IgD-negative memory B cell (primary cell): Measurements from ENCODE around the gene ADAM29. TPM values are rescaled to one million over a fixed set of nuclear protein-coding genes. Genes with fewer than 3 reads are reported as not detected.
"Not testable (repeated sequence)": the region's sequence is repeated elsewhere in the genome, so short reads cannot be mapped to it uniquely, and the experiment has no call there.

Experiments used
- H3K27ac Mint-ChIP-seq, 3 donors: one replicate each; pipeline ENCODE4 v1.8.0; 2020 to 2022; ENCODE audit warnings: mild to moderate bottlenecking in 3 of 3, mixed read lengths in 3 of 3, moderate library complexity in 1 of 3
- H3K27me3 Mint-ChIP-seq: one replicate; pipeline ENCODE4 v1.8.0; 2021; ENCODE audit warnings: mixed read lengths
- H3K36me3 Mint-ChIP-seq: one replicate; pipeline ENCODE4 v1.8.0; 2020; ENCODE audit warnings: mild to moderate bottlenecking, mixed read lengths
- H3K4me1 Mint-ChIP-seq, 3 donors: one replicate each; pipeline ENCODE4 v1.8.0; 2020 to 2022; ENCODE audit warnings: mixed read lengths in 3 of 3, mild to moderate bottlenecking in 1 of 3
- H3K4me3 Mint-ChIP-seq, 4 donors: one replicate each; pipeline ENCODE4 v1.8.0; 2020 to 2022; ENCODE audit warnings: mild to moderate bottlenecking in 4 of 4, mixed read lengths in 4 of 4, moderate library complexity in 3 of 4
- H3K9me3 Mint-ChIP-seq, 3 donors: one replicate each; pipeline ENCODE4 v1.8.0; 2020 to 2021; ENCODE audit warnings: mixed read lengths in 3 of 3, mild to moderate bottlenecking in 1 of 3
- polyA plus RNA-seq: library from polyadenylated mRNA; unstranded; fragments of 300-500 nt; fragmentation: Illumina TruSeq; gene quantifications from one replicate; pipeline ENCODE4 v1.2.3, GENCODE V29; 2021

ADAM29 gene
- 0.59 TPM for polyA plus RNA-seq

GRCh38 chr4:174918058-174918457, at the start of gene ADAM29:
TSS of gene ADAM29 (plus strand) at chr4:174918358. CDS start at chr4:174975526, 57,168 bp downstream.
- Mint-ChIP-seq H3K36me3 (peaks cover 1% of the 10 kb centered on the region), H3K9me3 (peaks cover 0 to 8% (median 4%) of the 10 kb centered on the region in 3 donors), H3K27ac (no peak within 1 kb of the TSS)

DNA sequence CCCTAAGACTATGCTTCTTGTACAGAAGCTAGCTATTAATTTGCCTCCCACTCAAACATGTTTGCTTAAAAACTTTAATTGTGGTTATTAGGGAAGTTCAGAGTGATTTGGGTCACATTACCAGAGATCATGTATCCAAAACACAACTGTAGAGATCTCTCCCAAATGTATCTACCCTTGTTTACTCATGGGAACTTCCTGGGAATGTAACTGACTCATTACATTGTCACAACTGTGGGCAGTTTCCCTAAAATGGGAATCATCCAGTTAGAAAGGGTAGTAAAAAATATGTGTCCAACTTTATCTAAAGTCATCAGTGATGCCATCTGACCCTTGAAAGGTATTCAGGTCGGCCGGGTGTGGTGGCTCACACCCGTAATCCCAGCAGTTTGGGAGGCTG, 48.8 kb upstream of the ADAM29 start:
- H3K9me3 Mint-ChIP-seq, result peaks cover 0 to 13% (median 4%) of the 10 kb centered on the region in 3 donors
- H3K27ac Mint-ChIP-seq, result no peak overlapping the region
- H3K4me3 Mint-ChIP-seq, result no peak overlapping the region

More at GRCh38 chr4:174918058-174918457, at the start of gene ADAM29:
- H3K4me3 Mint-ChIP-seq, result peak within 1 kb of the TSS in 1 of 4 donors; percentile 4
- H3K4me1 Mint-ChIP-seq, result peaks cover 6 to 17% (median 8%) of the 10 kb centered on the region in 3 donors
- H3K27me3 Mint-ChIP-seq, result no peaks in the 10 kb centered on the region

DNA sequence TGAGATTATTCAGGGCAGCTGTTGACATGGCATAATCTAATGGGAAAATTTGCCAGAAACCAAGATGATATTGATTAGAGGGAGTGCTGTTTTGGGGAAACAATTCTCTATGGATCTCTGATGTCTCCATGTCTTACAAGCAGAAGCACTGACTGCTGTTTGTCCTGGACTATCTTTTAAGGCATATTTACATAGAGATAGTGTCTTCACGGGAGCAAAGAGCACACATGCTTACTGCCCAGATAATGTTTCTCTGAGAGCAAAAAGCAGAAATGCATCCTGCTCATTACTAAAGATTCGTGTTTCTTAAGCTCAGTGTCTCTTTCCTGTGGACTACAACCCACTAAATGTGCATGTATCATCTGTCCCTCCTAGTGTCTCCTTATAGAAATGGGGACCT, 47.8 kb upstream of the ADAM29 start:
- peaks cover 12 to 15% (median 13%) of the 10 kb centered on the region in 3 donors for H3K4me1 Mint-ChIP-seq
- no peak overlapping the region for H3K27ac Mint-ChIP-seq
- H3K36me3 Mint-ChIP-seq, result peaks cover 2% of the 10 kb centered on the region
- H3K9me3 Mint-ChIP-seq, result peaks cover 0 to 10% (median 0%) of the 10 kb centered on the region in 3 donors
- no peaks in the 10 kb centered on the region for H3K27me3 Mint-ChIP-seq
- no peak overlapping the region for H3K4me3 Mint-ChIP-seq

More for the DNA sequence above, 48.8 kb upstream of the ADAM29 start:
- Mint-ChIP-seq H3K4me1 (peaks cover 5 to 10% (median 6%) of the 10 kb centered on the region in 3 donors), H3K36me3 (peaks cover 2% of the 10 kb centered on the region), H3K27me3 (no peaks in the 10 kb centered on the region)

- peaks cover 14 to 18% (median 15%) of the 10 kb centered on the region in 3 donors for H3K4me1 Mint-ChIP-seq
- H3K27ac Mint-ChIP-seq, result no peak overlapping the region
- peaks cover 0 to 3% (median 0%) of the 10 kb centered on the region in 3 donors for H3K9me3 Mint-ChIP-seq
- H3K27me3 Mint-ChIP-seq, result no peaks in the 10 kb centered on the region
- H3K36me3 Mint-ChIP-seq, result peaks cover 2% of the 10 kb centered on the region
- peak overlapping the region in 3 of 4 donors; percentile 9 to 52 (median 47) for H3K4me3 Mint-ChIP-seq
Measured at GRCh38 chr4:174871407-174871806, 46.8 kb upstream of the ADAM29 start.

- H3K27me3 Mint-ChIP-seq, H3K27ac Mint-ChIP-seq, H3K9me3 Mint-ChIP-seq, H3K36me3 Mint-ChIP-seq: not testable (repeated sequence)
- Mint-ChIP-seq H3K4me3 (peak overlapping the region in 3 of 4 donors; percentile 19 to 76 (median 75)), H3K4me1 (peaks cover 15 to 19% (median 18%) of the 10 kb centered on the region in 3 donors)
Measured at GRCh38 chr4:174873146-174873545, 45.0 kb upstream of the ADAM29 start.

- H3K9me3 Mint-ChIP-seq, result no peaks in the 10 kb centered on the region
- H3K27me3 Mint-ChIP-seq, result no peaks in the 10 kb centered on the region
- H3K27ac Mint-ChIP-seq, result peak overlapping the region in 1 of 3 donors; percentile 0
- peak overlapping the region in 3 of 4 donors; percentile 75 to 87 (median 76) for H3K4me3 Mint-ChIP-seq
- no peaks in the 10 kb centered on the region for H3K36me3 Mint-ChIP-seq
- peaks cover 15 to 19% (median 18%) of the 10 kb centered on the region in 3 donors for H3K4me1 Mint-ChIP-seq
Measured at GRCh38 chr4:174873931-174874330, 44.2 kb upstream of the ADAM29 start.

GRCh38 chr4:174874898-174875297, 43.3 kb upstream of the ADAM29 start:
- Mint-ChIP-seq H3K27me3 (no peaks in the 10 kb centered on the region), H3K36me3 (no peaks in the 10 kb centered on the region), H3K9me3 (peaks cover 0 to 2% (median 0%) of the 10 kb centered on the region in 3 donors), H3K4me1 (peaks cover 15 to 19% (median 18%) of the 10 kb centered on the region in 3 donors), H3K27ac (peak overlapping the region in 2 of 3 donors; percentile 32 to 85), H3K4me3 (peak overlapping the region in 3 of 4 donors; percentile 61 to 77 (median 67))

GRCh38 chr4:174880001-174880400, 38.2 kb upstream of the ADAM29 start:
- Mint-ChIP-seq H3K27ac (no peak overlapping the region), H3K27me3 (no peaks in the 10 kb centered on the region), H3K36me3 (no peaks in the 10 kb centered on the region), H3K4me3 (no peak overlapping the region), H3K9me3 (peaks cover 3 to 6% (median 5%) of the 10 kb centered on the region in 3 donors), H3K4me1 (peaks cover 8 to 13% (median 10%) of the 10 kb centered on the region in 3 donors)

DNA sequence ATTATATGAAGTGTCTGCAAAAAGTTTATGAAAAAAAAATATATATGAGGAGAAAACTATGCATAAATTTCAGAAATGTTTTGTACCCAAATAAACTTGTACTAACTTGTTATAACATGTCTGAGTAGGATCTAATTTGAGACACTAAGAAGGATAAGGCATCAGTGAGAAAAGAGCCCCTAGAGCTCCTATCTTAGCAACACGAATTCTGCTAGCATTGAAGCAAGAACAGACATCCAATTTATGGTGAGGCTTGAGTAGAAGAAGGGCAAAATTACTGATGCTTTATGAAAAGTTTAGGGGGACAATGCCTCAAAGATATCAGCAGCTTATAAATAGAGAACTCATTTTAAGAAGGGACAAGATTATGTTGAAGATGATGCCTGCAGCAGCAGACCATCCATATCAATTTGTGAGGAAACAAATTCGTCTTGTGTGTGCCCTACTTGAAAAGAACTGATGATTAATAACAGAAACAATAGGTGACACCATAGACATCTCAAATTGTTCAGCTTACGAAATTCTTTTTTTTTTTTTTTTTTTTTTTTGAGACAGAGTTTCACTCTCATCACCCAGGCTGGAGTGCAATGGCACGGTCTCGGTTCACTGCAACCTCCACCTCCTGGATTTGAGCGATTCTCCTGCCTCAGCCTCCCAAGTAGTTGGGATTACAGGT, 35.7 kb upstream of the ADAM29 start:
- H3K27ac Mint-ChIP-seq, result no peak overlapping the region
- H3K27me3 Mint-ChIP-seq, result no peaks in the 10 kb centered on the region
- peaks cover 5 to 10% (median 8%) of the 10 kb centered on the region in 3 donors for H3K4me1 Mint-ChIP-seq
- H3K4me3 Mint-ChIP-seq, result peak overlapping the region in 1 of 4 donors; percentile 63
- H3K9me3 Mint-ChIP-seq, result peaks cover 3 to 9% (median 5%) of the 10 kb centered on the region in 3 donors
- H3K36me3 Mint-ChIP-seq, result no peaks in the 10 kb centered on the region

DNA sequence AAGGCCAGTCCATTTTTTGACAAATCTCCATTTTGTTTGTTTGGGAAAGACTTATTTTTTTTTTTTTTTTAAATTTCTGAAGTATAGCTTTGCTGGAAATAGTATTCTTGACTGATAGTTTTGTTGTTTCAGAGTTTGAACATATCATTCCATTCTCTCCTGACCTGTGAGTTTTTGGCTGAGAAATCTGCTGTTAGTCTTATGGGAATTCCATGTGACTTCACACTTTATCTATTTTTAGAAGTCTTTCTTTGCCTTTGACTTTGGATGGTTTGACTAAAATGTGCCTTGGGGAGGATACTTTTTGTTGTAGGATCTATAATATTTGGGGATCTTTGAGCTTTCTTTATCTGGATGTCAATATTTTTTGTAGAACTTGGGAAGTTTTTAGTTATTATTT, 10.7 kb upstream of the ADAM29 start:
- H3K27ac Mint-ChIP-seq, result no peak overlapping the region
- no peak overlapping the region for H3K4me3 Mint-ChIP-seq
- H3K27me3 Mint-ChIP-seq, result no peaks in the 10 kb centered on the region
- H3K36me3 Mint-ChIP-seq, result peaks cover 2% of the 10 kb centered on the region
- peaks cover 5 to 13% (median 11%) of the 10 kb centered on the region in 3 donors for H3K4me1 Mint-ChIP-seq
- H3K9me3 Mint-ChIP-seq, result peaks cover 6 to 21% (median 11%) of the 10 kb centered on the region in 3 donors

DNA sequence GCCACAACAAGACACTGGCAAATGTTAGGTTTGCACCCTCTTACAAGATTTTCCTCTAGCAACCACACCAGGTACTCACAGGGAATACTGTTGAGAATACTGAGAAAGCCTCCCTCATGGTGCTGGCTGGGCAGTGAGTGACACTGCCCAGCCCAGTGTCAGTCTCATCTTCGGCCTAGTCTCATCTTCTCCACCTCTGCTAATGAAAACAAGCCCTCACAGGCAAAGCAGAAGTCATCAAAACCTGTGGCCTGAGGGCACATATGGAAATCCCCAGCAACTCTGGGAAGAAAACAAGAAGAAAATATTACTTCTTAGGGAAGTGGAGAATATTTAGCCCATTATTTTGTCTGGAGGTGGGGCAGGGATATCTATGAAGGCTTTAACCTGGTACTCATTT, 7.9 kb upstream of the ADAM29 start:
- peak overlapping the region in 1 of 3 donors; percentile 48 for H3K27ac Mint-ChIP-seq

GRCh38 chr4:174912919-174913543, 5.1 kb upstream of the ADAM29 start:
- Mint-ChIP-seq H3K36me3 (no peaks in the 10 kb centered on the region), H3K4me1 (peaks cover 6 to 11% (median 11%) of the 10 kb centered on the region in 3 donors), H3K9me3 (peaks cover 2 to 4% (median 2%) of the 10 kb centered on the region in 3 donors), H3K27me3 (no peaks in the 10 kb centered on the region), H3K27ac (no peak overlapping the region), H3K4me3 (no peak overlapping the region)

More for the DNA sequence above, 7.9 kb upstream of the ADAM29 start:
- H3K4me3 Mint-ChIP-seq, result peak overlapping the region in 1 of 4 donors; percentile 20
- H3K27me3 Mint-ChIP-seq, result no peaks in the 10 kb centered on the region
- peaks cover 5 to 8% (median 6%) of the 10 kb centered on the region in 3 donors for H3K9me3 Mint-ChIP-seq
- H3K36me3 Mint-ChIP-seq, result no peaks in the 10 kb centered on the region
- peaks cover 5 to 11% (median 10%) of the 10 kb centered on the region in 3 donors for H3K4me1 Mint-ChIP-seq

GRCh38 chr4:174919886-174920423, 1.8 kb downstream of the ADAM29 start:
- Mint-ChIP-seq H3K4me1 (peaks cover 11 to 23% (median 16%) of the 10 kb centered on the region in 3 donors), H3K4me3 (peak overlapping the region in 1 of 4 donors; percentile 19), H3K36me3 (peaks cover 1% of the 10 kb centered on the region), H3K9me3 (peaks cover 0 to 8% (median 2%) of the 10 kb centered on the region in 3 donors), H3K27ac (no peak overlapping the region), H3K27me3 (no peaks in the 10 kb centered on the region)

- Mint-ChIP-seq H3K27ac (peak overlapping the region in 2 of 3 donors; percentile 93 to 99), H3K36me3 (no peaks in the 10 kb centered on the region), H3K27me3 (no peaks in the 10 kb centered on the region), H3K4me1 (peaks cover 28 to 60% (median 32%) of the 10 kb centered on the region in 3 donors), H3K9me3 (no peaks in the 10 kb centered on the region), H3K4me3 (peak overlapping the region in 2 of 4 donors; percentile 47 to 84)
Measured at GRCh38 chr4:174926958-174927357, 8.8 kb downstream of the ADAM29 start.

- Mint-ChIP-seq H3K4me3 (peak overlapping the region in 2 of 4 donors; percentile 70 to 84), H3K27me3 (no peaks in the 10 kb centered on the region), H3K27ac (peak overlapping the region; percentile 76 to 99 (median 93)), H3K36me3 (no peaks in the 10 kb centered on the region), H3K4me1 (peaks cover 30 to 64% (median 38%) of the 10 kb centered on the region in 3 donors), H3K9me3 (peaks cover 0 to 2% (median 0%) of the 10 kb centered on the region in 3 donors)
Measured at GRCh38 chr4:174928174-174928573, 10.0 kb downstream of the ADAM29 start.
